Measurements from ENCODE around the gene SMCP.
A peak's percentile ranks its signal among the peaks of the same experiment; 100 is the strongest.

SMCP gene, protein sequence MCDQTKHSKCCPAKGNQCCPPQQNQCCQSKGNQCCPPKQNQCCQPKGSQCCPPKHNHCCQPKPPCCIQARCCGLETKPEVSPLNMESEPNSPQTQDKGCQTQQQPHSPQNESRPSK

GRCh38 chr1:152878042-152878441 is at the start of gene SMCP:
Gene SMCP (plus strand): TSS chr1:152878322. CDS start chr1:152884423, 6,101 bp downstream.
- no peak for DNase-seq

DNA sequence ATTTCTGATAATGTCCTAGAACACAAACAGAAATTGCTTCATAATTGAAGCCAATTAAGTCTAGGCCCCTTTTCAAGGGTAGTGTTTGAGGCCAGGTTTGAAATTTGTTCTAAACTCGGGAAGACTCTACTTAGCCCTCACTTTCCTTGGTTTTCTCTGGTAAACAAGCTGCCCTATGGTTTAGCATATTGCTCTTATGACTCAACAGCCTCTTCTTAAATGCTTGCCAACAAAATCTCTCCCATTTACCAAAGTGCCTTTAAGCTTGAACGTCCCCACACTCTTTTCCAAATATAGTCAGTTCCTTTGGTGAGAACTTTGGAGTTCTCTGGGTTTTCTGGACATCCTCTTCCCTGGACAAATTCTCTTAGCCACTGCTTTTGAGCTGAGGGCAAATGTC is 41.3 kb upstream of the SMCP start:
- no peak for DNase-seq

DNA sequence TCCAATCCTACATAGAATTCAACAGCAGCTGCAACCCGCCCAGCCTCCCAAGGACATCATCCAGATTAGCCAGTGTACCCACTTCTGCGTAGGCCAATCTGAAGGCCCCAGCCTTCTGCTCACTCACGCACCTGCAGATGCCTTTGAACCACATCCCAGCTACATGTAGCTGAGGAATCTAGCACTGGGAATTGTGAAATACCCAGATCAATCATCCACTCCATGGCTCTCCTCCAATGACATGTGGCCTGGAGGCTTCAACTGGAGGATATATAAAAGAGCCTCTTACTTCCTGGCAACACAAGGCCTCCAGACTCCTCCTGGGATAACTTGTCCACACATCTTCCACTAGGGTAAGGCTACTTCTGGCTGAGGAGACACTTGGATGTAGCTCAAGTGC is 35.6 kb upstream of the SMCP start, which contains the start of gene LCE6A:
LCE6A (plus strand) TSS at position 301 of the 400 bp plus-strand sequence. CDS start 665 bp downstream, outside the sequence.
- DNase-seq, result no peak

DNA sequence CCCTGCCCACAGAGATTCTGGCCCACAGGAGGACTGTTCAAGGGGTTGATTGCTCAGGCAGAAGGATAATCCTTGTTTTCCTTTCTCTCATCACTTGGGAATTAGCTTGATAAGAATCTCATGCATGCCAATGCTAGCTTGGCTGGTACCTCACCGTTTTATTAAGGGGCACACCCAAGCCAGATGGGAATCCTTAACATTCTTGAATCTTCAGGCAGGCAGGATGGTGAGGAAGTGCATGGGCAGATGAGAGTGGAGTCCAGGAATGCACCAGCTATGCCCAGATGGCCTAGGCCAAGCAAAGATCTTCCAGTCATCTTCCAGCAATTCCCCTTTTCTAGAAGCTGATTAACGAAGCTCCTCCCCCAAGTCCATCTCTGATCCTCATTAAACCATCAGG is 22.5 kb upstream of the SMCP start:
- DNase-seq, result no peak

DNA sequence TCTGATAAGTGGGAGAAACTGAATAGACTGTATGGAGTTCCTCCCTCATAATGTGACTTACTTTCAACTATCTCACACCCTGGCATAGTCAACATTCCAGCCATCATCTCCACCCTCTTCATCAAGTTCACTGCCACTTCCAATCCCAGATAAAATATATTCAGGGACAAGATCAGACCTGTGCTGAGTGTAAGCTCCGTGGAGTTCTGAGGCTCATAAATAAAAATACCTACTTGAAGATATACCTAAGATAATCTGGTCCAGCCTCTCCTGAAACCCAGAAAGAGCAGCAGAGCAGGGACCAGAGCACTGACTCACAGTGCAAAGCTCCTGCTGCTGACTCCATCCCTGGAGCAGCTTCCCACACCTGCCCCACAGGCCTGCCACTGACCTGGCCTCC is 20.1 kb upstream of the SMCP start:
- no peak for DNase-seq

DNA sequence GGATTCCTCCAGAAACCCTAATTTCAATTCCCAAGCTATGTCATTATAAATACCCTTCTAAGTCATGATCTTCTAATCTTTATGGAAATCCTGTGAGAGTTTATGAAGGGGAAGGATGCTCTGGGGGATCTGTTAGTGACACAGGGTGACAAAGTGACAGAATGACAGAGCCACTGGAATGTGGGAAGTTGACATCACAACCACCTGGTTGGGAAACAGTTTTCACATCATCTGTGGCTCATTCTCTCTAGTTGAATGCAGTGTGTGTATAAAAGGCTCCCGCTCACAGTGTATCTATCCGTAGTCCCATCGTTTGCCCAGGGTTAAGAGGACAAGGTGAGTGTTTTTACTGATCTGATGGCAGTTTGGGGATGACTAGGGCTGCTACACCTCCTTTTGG is 18.4 kb upstream of the SMCP start, which contains the start of gene LCE7A:
LCE7A (plus strand) TSS at position 301 of the 400 bp plus-strand sequence. CDS start 702 bp downstream, outside the sequence.
- DNase-seq, result no peak

DNA sequence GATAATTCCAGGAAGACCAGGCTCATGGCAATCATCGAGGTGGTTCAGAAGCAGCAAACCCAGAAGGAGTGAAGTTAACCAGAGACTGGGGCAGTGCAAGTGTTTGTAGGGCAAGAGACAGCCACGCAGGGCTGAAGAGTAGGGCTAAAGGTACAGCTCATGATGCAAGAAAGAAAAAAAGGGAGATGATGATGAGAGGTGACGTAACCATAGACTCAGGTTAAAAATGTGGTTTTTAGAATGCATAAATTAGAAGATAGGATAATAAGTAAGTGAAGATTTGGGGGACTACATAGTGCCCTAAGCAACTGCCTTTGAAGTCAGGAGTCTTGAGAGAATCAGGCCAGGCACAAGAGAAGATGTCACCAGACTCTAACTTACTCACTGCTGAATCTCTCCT is 18.0 kb upstream of the SMCP start:
- DNase-seq, result no peak

DNA sequence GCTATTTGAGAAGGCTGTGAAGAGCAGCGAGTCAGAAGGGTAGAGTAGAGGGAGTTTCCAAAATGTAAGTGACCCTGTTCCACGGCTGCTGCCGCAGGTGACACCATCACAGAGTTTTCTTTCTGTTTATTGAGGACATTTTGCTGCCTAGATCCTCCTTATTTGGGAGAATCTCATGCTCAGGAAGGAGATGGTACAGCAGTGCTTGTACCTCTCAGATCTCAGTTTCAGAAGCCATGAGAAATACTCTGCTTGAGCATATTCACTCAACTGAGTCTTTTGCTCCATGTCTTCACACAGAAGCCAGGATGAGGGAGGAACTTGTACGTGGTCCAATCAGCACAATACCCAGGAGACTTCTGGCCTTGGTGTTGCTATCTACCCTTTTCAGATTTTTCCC is 16.7 kb upstream of the SMCP start:
- no peak for DNase-seq

DNA sequence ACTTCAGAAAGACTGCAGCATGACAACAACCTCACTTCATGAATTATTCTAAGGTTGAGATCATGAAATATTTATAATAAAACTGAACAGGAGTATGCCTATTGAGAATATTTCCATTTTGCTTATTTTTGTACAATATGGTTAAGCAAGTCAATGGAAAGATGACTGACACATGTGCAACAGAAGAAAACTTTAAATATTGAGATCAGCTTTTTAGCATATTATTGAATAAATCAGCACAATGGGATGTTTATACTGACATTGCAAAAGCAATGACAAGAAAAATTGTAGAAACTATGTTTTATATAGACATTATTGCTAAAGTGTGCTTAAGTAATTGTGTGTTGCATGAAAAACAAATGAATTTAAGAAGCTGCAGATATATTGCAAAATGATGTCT is 13.7 kb upstream of the SMCP start:
- no peak for DNase-seq

DNA sequence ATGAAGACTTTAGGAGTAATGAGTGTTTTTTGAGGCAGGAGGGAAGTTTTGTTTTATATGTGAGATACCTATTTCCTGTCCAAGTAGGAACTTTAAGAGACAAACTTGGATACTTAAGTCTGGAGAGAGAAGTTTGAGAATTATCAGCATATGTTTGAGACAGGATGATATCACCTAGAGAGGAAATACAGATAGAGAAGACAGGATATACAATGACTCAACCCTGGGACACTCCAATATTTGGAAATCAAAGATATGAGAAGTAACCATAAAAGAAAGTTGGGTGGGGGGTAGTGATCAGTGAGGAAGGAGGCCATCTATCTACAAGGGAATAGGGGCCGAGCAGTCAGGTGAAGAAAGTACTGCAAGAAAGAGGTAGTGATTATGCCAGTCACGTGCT is 11.8 kb upstream of the SMCP start:
- DNase-seq, result no peak

DNA sequence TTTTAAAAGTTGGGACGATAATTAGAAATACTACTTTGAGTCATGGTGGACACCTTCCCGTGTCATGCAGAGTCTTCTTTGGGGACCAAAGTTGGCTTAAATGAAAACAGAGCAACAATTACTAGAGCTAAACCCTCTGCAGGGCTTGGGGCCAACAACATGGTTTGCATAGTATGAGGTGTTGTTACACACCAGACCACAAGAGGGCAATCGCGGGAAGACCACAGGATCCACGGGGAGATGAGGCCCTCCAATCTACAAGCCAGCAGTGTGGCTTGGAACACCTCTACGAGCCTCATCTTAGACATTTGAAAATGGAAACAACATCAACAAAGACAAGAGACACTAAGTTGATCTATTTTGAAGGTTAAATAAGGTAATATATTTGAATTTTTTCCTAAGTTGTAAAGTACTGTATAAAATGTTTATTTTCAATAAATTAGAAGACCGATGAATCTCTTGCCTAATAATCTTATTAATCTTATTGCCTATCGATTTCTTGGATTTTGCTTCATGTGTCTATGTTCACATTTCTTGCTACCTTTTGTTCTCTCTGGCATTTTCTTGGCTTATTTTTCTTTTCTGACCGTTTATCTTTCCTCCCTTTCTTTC is 8.2 kb upstream of the SMCP start:
- DNase-seq, result peak; percentile 15 to 57

DNA sequence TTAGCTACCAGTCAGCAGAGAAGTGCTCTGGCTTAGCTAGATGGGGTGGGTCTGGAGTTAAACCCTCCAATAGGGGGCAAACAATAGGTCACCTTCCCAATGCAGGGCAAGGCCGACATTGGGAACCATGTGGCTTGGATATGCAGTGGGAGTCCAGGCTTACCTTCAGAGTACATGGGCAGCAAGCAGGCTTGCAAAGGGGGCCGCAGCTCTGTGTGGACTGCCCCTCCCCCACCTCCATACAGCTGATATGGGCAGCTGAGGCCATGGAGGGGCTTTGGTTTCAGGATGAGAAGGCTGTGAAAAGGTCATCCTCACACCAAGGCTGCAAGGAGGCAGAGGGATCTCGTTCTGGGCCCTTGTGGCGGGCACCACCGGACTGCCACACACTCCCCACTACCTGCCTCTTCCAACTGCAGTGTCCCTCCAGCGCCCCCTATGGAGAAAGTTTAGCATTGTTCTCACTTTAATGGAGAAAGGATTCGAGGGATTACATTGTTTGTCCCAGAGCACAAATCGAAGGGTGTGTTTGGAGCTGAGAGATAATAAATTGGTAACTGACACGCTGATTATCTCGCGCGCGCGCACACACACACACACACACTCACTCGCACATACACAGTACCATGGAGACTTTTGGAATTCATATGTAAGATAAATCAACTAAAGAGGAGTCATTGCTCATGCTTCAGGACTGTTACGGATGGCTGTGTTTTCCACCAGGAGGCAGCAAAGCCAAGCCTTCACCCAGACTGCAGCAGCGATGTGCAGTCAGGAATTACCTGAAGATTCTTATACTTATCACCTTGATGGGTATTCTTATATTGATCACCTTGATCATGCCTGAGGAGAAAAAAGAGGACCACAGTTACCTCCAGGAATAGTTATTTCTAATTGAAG is 7.0 kb upstream of the SMCP start:
- no peak for DNase-seq

GRCh38 chr1:152871731-152872126 is 6.4 kb upstream of the SMCP start:
- DNase-seq, result no peak

- no peak for DNase-seq
These were observed 4.6 kb upstream of the SMCP start for GRCh38 chr1:152873495-152873894.

GRCh38 chr1:152876827-152877226 is 1.3 kb upstream of the SMCP start:
- DNase-seq, result no peak

DNA sequence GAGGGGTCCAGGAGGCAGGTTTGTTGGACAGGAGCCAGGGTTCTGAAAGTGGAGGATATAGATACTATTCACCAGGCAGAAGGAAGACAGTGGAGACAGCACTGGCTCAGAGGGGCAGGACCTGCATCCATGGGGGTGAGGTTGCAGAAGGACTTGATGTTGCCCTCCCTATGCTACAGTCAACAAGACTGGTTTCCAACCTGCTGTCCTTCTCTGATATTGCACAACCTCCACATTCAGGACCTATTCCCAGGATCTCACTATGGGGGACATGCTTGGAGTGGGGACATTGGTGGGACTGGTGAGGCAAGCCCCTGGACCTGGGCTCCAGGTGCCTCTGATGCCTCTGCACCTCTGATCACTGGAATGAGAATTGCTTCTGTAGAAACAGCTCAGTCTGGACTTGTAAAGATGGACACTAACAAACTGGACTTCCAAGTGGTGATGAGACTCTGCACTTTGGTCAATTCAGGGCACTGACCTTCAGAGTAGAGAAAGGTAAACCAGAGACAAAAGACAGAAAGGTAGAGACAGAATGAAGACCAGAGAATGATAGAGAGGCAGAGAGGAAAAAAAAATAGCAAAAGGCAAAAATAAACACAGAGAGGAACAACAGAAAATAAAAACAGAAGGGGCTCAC is 1.6 kb downstream of the SMCP start:
- no peak for DNase-seq

GRCh38 chr1:152880316-152880715 is 2.2 kb downstream of the SMCP start:
- no peak for DNase-seq

DNA sequence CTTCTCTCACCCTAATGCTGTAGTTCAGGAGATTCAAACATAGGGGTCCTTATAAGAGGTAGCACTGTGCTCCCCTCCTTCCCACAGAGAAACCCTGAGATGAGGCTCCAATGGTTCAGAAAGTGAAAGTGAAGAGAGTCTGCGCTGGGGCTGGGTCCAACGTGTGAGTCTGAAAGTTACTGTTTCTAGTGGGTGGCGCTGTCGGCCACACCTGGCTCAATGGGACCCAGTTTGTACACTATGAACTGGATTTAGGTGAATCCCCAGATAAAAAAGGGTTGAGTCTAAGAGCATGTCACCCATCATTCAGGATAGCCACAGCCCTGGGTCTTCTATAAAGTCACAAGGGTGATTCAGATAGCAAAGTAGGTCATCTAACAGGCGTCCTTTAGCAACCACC is 2.8 kb downstream of the SMCP start:
- no peak for DNase-seq

GRCh38 chr1:152884085-152884484 is 6.0 kb downstream of the SMCP start:
- no peak for DNase-seq

GRCh38 chr1:152884506-152884905 is 6.4 kb downstream of the SMCP start:
- DNase-seq, result no peak

DNA sequence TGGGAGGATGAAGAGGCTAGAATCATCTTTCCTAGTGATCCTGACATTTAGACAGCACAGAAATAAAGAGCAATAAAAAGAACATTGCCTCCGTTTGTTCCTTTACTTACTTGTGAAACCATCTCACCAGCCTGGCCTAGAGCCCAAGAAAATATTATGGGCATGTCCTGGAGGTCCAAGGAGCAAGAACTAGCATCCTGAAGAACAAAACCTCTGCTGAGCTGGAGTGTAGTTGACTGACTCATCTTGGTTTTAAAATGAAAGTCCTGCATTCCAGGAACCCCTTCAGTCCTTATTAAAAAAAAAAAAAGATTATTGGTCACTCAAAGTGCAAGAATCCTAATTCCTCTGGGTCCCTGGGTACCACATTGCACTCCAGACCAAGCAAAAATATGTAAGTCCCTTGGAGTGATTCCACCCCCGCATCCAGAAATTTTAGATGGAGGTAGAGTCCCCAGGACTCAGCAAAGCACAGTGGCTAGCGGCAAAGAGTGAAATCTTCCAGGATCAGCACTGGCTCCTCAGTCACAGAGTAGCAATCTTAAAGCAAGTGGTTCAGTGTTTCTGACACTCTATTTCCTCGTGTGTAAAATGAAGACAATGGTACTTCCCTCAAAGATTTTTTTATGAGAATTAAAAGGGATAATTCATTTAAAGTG is 7.0 kb downstream of the SMCP start:
- DNase-seq, result no peak

DNA sequence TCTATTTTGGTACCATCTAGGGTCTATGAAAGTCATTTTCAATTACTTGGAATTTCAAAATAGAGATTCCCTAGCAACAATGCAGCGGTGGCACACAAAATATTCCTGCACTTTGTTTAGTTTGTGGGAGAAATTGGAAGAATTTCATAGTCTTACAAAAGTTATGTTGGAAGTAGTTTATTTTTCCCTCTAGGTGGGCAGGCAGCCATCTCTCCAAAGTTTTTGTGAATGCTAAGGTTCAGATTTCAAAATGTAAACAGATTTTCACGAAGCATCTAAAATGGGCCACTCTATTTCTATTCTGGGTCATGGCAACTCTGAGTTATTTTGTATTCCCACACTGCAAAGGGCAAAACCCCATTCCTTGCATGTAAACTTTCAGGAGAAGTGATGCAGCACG is 8.0 kb downstream of the SMCP start:
- DNase-seq, result no peak
